ENCODE results near the gene BHLHE23.

BHLHE23 gene

DNA sequence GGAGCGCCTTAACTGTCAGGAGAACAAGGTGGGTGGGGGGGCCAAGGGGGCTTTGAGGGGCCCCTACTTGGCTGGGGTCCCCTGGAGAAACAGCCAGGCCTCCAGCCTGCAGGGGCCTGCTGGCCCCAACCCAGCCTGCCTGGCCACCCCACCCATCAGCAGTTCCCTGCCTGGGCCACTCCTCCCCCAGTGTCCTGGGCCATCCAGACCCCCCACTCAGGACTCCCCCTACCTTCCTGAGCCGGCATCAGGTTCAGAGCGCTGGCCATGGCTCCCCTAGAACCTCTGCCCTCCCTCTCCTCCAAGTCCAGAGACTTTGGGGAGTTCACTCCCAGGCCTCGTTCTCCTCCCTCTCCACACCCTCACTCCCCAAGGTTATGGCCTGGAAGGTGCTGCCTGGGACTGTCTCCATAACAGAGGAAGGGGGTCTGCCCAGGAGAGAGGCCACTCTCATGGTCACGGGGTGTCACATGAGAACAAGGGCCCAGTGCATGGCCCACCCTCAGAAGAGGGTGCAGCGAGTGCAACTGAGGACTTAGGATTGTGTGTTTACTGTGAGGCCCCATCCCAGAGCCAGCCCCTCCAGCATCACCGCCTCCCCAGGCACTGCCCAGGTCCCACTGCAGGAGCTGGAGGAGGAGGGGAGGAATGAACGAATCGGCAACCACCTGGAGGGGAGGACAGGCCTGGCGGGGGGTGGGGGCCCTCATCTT, 48.2 kb downstream of the BHLHE23 start:
- DNase-seq, result no peak

DNA sequence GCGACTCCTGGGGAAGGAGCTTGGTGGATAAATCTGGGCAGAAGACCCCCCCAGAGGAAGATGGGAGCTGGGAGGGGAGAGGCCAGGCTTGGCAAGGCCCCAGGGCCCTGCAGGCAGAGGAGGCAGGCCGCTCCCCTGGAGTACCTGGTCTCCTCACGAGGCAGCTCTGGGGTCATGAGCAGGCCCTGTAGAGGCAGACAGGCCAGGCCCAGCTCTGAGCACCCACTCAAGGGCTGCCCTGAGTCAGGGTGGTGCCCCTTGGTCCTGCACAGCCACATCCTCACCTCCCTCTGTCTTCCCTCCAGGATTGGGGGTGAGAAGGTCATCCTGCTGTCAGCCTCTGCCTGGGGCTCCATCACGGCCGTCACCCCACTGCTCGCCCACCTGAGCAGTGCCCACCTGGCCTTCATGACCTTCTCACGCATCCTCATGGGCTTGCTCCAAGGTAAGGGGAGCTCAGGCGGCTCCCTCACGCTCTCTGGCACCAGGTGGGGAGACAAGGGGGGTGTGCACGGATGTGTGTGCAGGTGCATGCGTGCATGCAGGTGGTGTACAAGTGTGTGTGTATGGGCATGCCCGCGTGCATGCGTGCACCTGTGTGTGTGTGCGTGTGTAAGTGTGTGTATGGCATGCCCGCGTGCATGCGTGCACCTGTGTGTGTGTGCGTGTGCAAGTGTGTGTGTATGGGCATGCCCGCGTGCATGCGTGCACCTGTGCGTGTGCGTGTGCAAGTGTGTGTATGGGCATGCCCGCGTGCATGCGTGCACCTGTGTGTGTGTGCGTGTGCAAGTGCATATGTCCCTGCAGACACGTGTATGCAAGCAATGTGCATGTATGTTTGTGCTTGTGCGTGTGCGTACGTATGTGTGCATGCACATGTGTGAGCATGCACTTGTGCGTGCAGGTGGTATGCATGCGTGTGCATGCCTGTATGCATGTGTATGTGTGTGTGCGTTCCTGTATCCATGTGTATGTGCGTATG, 49.3 kb downstream of the BHLHE23 start:
- no peak for DNase-seq

DNA sequence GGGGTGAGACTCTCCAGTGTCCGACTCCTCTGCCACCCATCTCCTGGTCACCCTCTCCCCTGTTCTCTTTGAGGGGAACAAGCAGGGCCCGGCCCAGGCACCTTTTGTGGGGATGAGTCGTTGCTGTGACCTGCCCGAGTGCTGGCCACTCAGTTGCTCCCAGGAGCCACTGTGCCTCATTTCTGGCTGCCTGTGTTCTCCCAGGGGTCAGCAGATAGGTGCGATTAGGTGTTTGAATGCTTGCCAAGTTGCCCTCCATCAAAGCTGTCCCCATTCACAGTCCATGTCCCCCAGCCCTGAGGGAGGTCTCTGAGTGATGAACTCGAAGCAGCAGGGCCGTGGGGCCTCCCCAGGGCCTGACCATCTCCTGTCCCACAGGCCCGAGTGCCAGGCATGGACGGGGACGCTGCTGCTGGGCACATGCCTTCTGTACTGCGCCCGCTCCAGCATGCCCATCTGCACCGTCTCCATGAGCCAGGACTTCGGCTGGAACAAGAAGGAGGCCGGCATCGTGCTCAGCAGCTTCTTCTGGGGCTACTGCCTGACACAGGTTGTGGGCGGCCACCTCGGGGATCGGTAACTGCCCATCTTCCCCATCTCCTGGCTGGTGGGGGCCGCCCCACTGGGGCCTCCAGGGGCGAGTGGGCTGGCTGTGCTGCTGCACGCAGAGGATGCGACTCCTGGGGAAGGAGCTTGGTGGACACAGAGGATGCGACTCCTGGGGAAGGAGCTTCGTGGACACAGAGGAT, 50.2 kb downstream of the BHLHE23 start:
- no peak for DNase-seq

Data from right forelimb (tissue), 1 donor.